B cell (primary cell): ENCODE measurements around the gene BID. TPM values are rescaled to one million over a fixed set of nuclear protein-coding genes. Genes with fewer than 3 reads are reported as not detected.

Source experiments
- ATAC-seq: fragments of 200-7000 bp; cut with Tn5 transposase; one replicate; pipeline ENCODE4 v1.10.0; 2021; ENCODE audit warnings: low read depth, mild to moderate bottlenecking, moderate number of reproducible peaks, moderate library complexity
- CTCF ChIA-PET: fragments of 350-600 bp; sonication (Branson Sonifier 250); formaldehyde crosslinking; loops from one replicate; lab custom pipeline; 2021; ENCODE audit warnings: antibody characterized with exemption, inconsistent platforms; lab: Charles Lee
- POLR2A ChIA-PET: fragments of 350-600 bp; sonication (Branson Sonifier 250); formaldehyde crosslinking; loops from one replicate; lab custom pipeline; 2021; ENCODE audit warnings: antibody characterized with exemption; lab: Charles Lee
- DNase-seq: peaks from one replicate; pipeline ENCODE4 v3.0.0; 2013
- H2AFZ ChIP-seq: 2 replicates; pipeline ENCODE4 v1.6.1; 2012; ENCODE audit warnings: mild to moderate bottlenecking, low read depth, low read length; ENCODE audit not compliant: insufficient read depth, poor library complexity, severe bottlenecking
- H3K27ac ChIP-seq, 2 donors: 1 replicate in 1 of 2; 2 replicates in 1 of 2; pipeline ENCODE4 v1.5.1; 2012 to 2013; ENCODE audit warnings: low read length in 2 of 2, mild to moderate bottlenecking in 2 of 2, moderate library complexity in 1 of 2
- H3K27me3 ChIP-seq, 4 experiments: fragments of 200-600 bp in 1 of 4; sonication (generic) in 1 of 4; replicated peaks in 1 of 4; 1 replicate in 2 of 4; 2 replicates in 2 of 4; pipeline versions ENCODE4 v1.6.1 to v1.7.0; 2013 to 2016; ENCODE audit warnings: low read length in 3 of 4, mild to moderate bottlenecking in 2 of 4, mixed read lengths in 1 of 4, moderate library complexity in 1 of 4; ENCODE audit not compliant: insufficient read depth in 4 of 4, control insufficient read depth in 3 of 4; ENCODE audit errors: control extremely low read depth in 1 of 4
- H3K36me3 ChIP-seq, 2 experiments: replicated peaks in 1 of 2; 1 replicate in 1 of 2; 2 replicates in 1 of 2; pipeline versions ENCODE4 v1.6.1 to v1.7.1; 2013; ENCODE audit warnings: low read length in 1 of 2; ENCODE audit not compliant: insufficient read depth in 2 of 2, control insufficient read depth in 1 of 2; ENCODE audit errors: control extremely low read depth in 1 of 2, extremely low read depth in 1 of 2
- H3K4me1 ChIP-seq, 2 donors: fragments of 200-600 bp in 1 of 2; sonication (generic) in 1 of 2; 1 replicate in 1 of 2; 2 replicates in 1 of 2; pipeline versions ENCODE4 v1.5.1 to v1.6.1; 2013 to 2017; ENCODE audit warnings: low read length in 2 of 2; ENCODE audit not compliant: control insufficient read depth in 2 of 2, insufficient read depth in 2 of 2
- H3K4me2 ChIP-seq: replicated peaks from 2 replicates; pipeline ENCODE3; 2012; ENCODE audit warnings: mild to moderate bottlenecking, low read depth, low read length; ENCODE audit not compliant: poor library complexity, severe bottlenecking
- H3K4me3 ChIP-seq, 5 experiments: fragments of 200-600 bp in 1 of 5; sonication (generic) in 1 of 5; 1 replicate in 3 of 5; 2 replicates in 2 of 5; pipeline versions ENCODE4 v1.5.1 to v1.7.0; 2011 to 2016; ENCODE audit warnings: low read length in 4 of 5, mild to moderate bottlenecking in 4 of 5, low read depth in 2 of 5, control low read depth in 1 of 5, moderate library complexity in 1 of 5; ENCODE audit not compliant: insufficient read depth in 1 of 5; ENCODE audit errors: control extremely low read depth in 1 of 5, extremely low read depth in 1 of 5
- H3K79me2 ChIP-seq: fragments of 200-600 bp; sonication (generic); one replicate; pipeline ENCODE4 v1.6.0; 2016; ENCODE audit warnings: low read length; ENCODE audit not compliant: control insufficient read depth, insufficient read depth
- H3K9ac ChIP-seq: fragments of 200-600 bp; sonication (generic); 2 replicates; pipeline ENCODE4 v1.6.1; 2017; ENCODE audit warnings: mild to moderate bottlenecking, low read length, moderate library complexity
- H3K9me3 ChIP-seq, 3 donors: one replicate each; pipeline versions ENCODE4 v1.6.1 to v1.7.1; 2013; ENCODE audit warnings: low read length in 2 of 3; ENCODE audit not compliant: control insufficient read depth in 2 of 3, insufficient read depth in 1 of 3; ENCODE audit errors: control extremely low read depth in 1 of 3
- H4K20me1 ChIP-seq: 2 replicates; pipeline ENCODE4 v1.6.0; 2012; ENCODE audit warnings: mild to moderate bottlenecking, low read length; ENCODE audit not compliant: insufficient read depth, control insufficient read depth, poor library complexity, severe bottlenecking
- H3K27ac Mint-ChIP-seq: one replicate; pipeline ENCODE4 v1.8.0; 2021; ENCODE audit warnings: mixed read lengths
- H3K27me3 Mint-ChIP-seq: one replicate; pipeline ENCODE4 v1.8.0; 2021; ENCODE audit warnings: mixed read lengths
- H3K4me1 Mint-ChIP-seq: one replicate; pipeline ENCODE4 v1.8.0; 2021; ENCODE audit warnings: mixed read lengths
- H3K4me3 Mint-ChIP-seq: one replicate; pipeline ENCODE4 v1.8.0; 2021; ENCODE audit warnings: mixed read lengths
- H3K9me3 Mint-ChIP-seq: one replicate; pipeline ENCODE4 v1.8.0; 2022; ENCODE audit warnings: mixed read lengths; ENCODE audit not compliant: insufficient read depth
- CTCF ChIP-seq: fragments of 200-600 bp; IDR thresholded peaks from one replicate; pipeline ENCODE4 v1.8.0; 2022; ENCODE audit warnings: antibody characterized with exemption, mild to moderate bottlenecking
- EZH2 ChIP-seq: IDR thresholded peaks from 2 replicates; pipeline ENCODE4 v1.6.1; 2012; ENCODE audit warnings: borderline replicate concordance, low read depth, mild to moderate bottlenecking, moderate library complexity, low read length; ENCODE audit not compliant: insufficient read depth, poor library complexity, severe bottlenecking
- WGBS: methylation state at CpG from one replicate; pipeline ENCODE4 v1.1.5; 2013; ENCODE audit warnings: missing lambda C conversion rate; ENCODE audit not compliant: insufficient coverage; 5-methylcytosine and 5-hydroxymethylcytosine counted together
- intact Hi-C: fragments of 100-400 bp; cut with micrococcal nuclease; formaldehyde crosslinking; loops from one replicate; pipeline ENCODE4 v1.10.0; 2022
- polyA plus RNA-seq: library from polyadenylated mRNA; depleted of rRNA; stranded (reverse); fragments of >200 nt; gene quantifications from 2 replicates; pipeline ENCODE4 v1.2.3, GENCODE V29; 2012
- total RNA-seq, 2 donors: library from RNA; stranded (reverse); fragments of 120-200 nt in 1 of 2; gene quantifications; 1 replicate in 1 of 2; 2 replicates in 1 of 2; pipeline versions ENCODE4 v1.2.3 to v1.2.4, GENCODE V29; 2013 to 2022

Gene BID
- total and polyA plus RNA-seq, 2 donors (not counting 1 experiment from before 2014, with no cell fraction given), result 17.5 to 23.3 TPM

- peak overlapping the region; percentile 88 for H3K4me2 ChIP-seq
- H3K27me3 ChIP-seq, result no peaks in the 10 kb centered on the region
- ChIA-PET POLR2A (interaction anchor here (1.3 to 1.8 kb wide), 2 partner anchors 8 to 16 kb away, joined by 3 to 9 read pairs; no protein-coding TSS in a partner anchor), CTCF (interaction anchor here (0.9 to 3.0 kb wide), 5 partner anchors 15 to 296 kb away, joined by 3 to 10 read pairs (median 4); no protein-coding TSS in a partner anchor)
- H3K9ac ChIP-seq, result no peak overlapping the region
- H3K36me3 ChIP-seq, result no peaks in the 10 kb centered on the region
- Mint-ChIP-seq H3K4me1 (peaks cover 63% of the 10 kb centered on the region), H3K4me3 (peak overlapping the region; percentile 57), H3K27me3 (no peaks in the 10 kb centered on the region), H3K9me3 (no peaks in the 10 kb centered on the region), H3K27ac (peak overlapping the region; percentile 78)
- DNase-seq (no peak), ATAC-seq (no peak)
- TF ChIP-seq EZH2, result no peak
- no peak for TF ChIP-seq CTCF
- H3K79me2 ChIP-seq, result peaks cover 32% of the 10 kb centered on the region
- H3K4me3 ChIP-seq, result no peak overlapping the region
- peaks cover 0 to 12% (median 0%) of the 10 kb centered on the region in 3 donors for H3K9me3 ChIP-seq
- H2AFZ ChIP-seq, result no peak overlapping the region
- 72% methylated on average over 8 of the region's 10 CpGs for WGBS
- intact Hi-C loops, result loop anchor here (1.0 kb wide), 2 partner anchors 8 to 39 kb away; no protein-coding TSS in a partner anchor
- peaks cover 17% of the 10 kb centered on the region for H4K20me1 ChIP-seq
- peak overlapping the region; percentile 25 to 66 for H3K27ac ChIP-seq
- peaks cover 47 to 61% of the 10 kb centered on the region in 2 donors for H3K4me1 ChIP-seq
Measured at GRCh38 chr22:17780741-17781318, 6.6 kb upstream of the BID start.

GRCh38 chr22:17780116-17780740, 6.0 kb upstream of the BID start:
- no peak overlapping the region for H3K9ac ChIP-seq
- no peak for ATAC-seq
- Mint-ChIP-seq H3K4me1 (peaks cover 68% of the 10 kb centered on the region), H3K4me3 (peak overlapping the region; percentile 52), H3K9me3 (no peaks in the 10 kb centered on the region), H3K27ac (peak overlapping the region; percentile 63), H3K27me3 (no peaks in the 10 kb centered on the region)
- peaks cover 0 to 12% (median 0%) of the 10 kb centered on the region in 3 donors for H3K9me3 ChIP-seq
- TF ChIP-seq CTCF (no peak), EZH2 (no peak)
- H3K4me3 ChIP-seq, result no peak overlapping the region
- intact Hi-C loops, result no loop called here
- 64% methylated on average over 16 of the region's 19 CpGs for whole genome bisulfite sequencing
- no peak overlapping the region for H3K27ac ChIP-seq
- H3K36me3 ChIP-seq, result no peaks in the 10 kb centered on the region
- peaks cover 32% of the 10 kb centered on the region for H3K79me2 ChIP-seq
- POLR2A ChIA-PET, result no interaction called here
- H3K4me1 ChIP-seq, result peaks cover 47 to 66% of the 10 kb centered on the region in 2 donors
- H2AFZ ChIP-seq, result no peak overlapping the region
- H3K27me3 ChIP-seq, result no peaks in the 10 kb centered on the region
- H3K4me2 ChIP-seq, result peak overlapping the region; percentile 88
- peaks cover 11% of the 10 kb centered on the region for H4K20me1 ChIP-seq
- CTCF ChIA-PET, result interaction anchor here (0.9 to 3.0 kb wide), 6 partner anchors 9 to 296 kb away, joined by 3 to 10 read pairs (median 4); no protein-coding TSS in a partner anchor
- no peak for DNase-seq
